ENCODE data around the gene NTSR2. TPM values are rescaled to one million over a fixed set of nuclear protein-coding genes. Genes with fewer than 3 reads are reported as not detected.

The NTSR2 gene
- total RNA-seq, 1 experiment from 2014 or later = not detected

- TF ChIP-seq CTCF (conservative IDR thresholded peaks at IDR 0.05; ENCODE audit: low read depth, low read length) (no peak), EZH2 (IDR thresholded peaks at IDR 0.05; ENCODE audit: low read length, unreplicated experiment) (no peak), EZH2phosphoT487 (IDR thresholded peaks at IDR 0.05; ENCODE audit: borderline replicate concordance, low read length) (no peak)
- H3K27me3 ChIP-seq (ENCODE audit: low read length) = no peaks in the 10 kb centered on the region
- ChIA-PET CTCF (no interaction called here), POLR2A (ENCODE audit: unreplicated experiment) (no interaction called here)
- no TSS peak for BruUV-seq (replicated peaks)
- H3K9me3 ChIP-seq (ENCODE audit: low read length) = no peaks in the 10 kb centered on the region
- H3K4me2 ChIP-seq (ENCODE audit: low read length) = no peak overlapping the region
- H3F3A ChIP-seq (ENCODE audit: low read length, unreplicated experiment) = no peaks in the 10 kb centered on the region
- ATAC-seq = no peak
- no peak for DNase-seq
- no peaks in the 10 kb centered on the region for H3K36me3 ChIP-seq (ENCODE audit: low read depth, low read length)
- H3K9me2 ChIP-seq (replicated peaks; ENCODE audit: low read length) = no peaks in the 10 kb centered on the region
- no peaks in the 10 kb centered on the region for H3K79me2 ChIP-seq (ENCODE audit: low read length)
- no peak overlapping the region for H3K4me3 ChIP-seq (ENCODE audit: low read length)
- no peak overlapping the region for H2AFZ ChIP-seq (ENCODE audit: low read length)
- H3K9ac ChIP-seq (ENCODE audit: low read length) = no peak overlapping the region
- no peaks in the 10 kb centered on the region for H4K20me1 ChIP-seq (ENCODE audit: low read length)
- peaks cover 25% of the 10 kb centered on the region for H3K4me1 ChIP-seq (ENCODE audit: insufficient read depth, low read length)
- intact Hi-C loops (cut with micrococcal nuclease) = no loop called here
- H3K27ac ChIP-seq (ENCODE audit: low read length) = no peak overlapping the region
Observed at GRCh38 chr2:11715987-11716652, 46.1 kb upstream of the NTSR2 start.

GRCh38 chr2:11713815-11714214 is 43.8 kb upstream of the NTSR2 start:
- TF ChIP-seq EZH2phosphoT487 (IDR thresholded peaks at IDR 0.05; ENCODE audit: borderline replicate concordance, low read length) = no peak
- TF ChIP-seq CTCF (conservative IDR thresholded peaks at IDR 0.05; ENCODE audit: low read depth, low read length) = no peak
- TF ChIP-seq EZH2 (IDR thresholded peaks at IDR 0.05; ENCODE audit: low read length, unreplicated experiment) = no peak
- no peak for ATAC-seq
- ChIA-PET POLR2A (ENCODE audit: unreplicated experiment) (no interaction called here), CTCF (no interaction called here)
- Histone ChIP-seq H4K20me1 (ENCODE audit: low read length) (no peaks in the 10 kb centered on the region), H3K4me3 (ENCODE audit: low read length) (no peak overlapping the region), H3K4me2 (ENCODE audit: low read length) (no peak overlapping the region), H3K27me3 (ENCODE audit: low read length) (no peaks in the 10 kb centered on the region), H3K9me2 (replicated peaks; ENCODE audit: low read length) (no peaks in the 10 kb centered on the region), H3F3A (ENCODE audit: low read length, unreplicated experiment) (no peaks in the 10 kb centered on the region), H3K36me3 (ENCODE audit: low read depth, low read length) (no peaks in the 10 kb centered on the region), H3K4me1 (ENCODE audit: insufficient read depth, low read length) (peaks cover 48% of the 10 kb centered on the region), H3K9ac (ENCODE audit: low read length) (peak overlapping the region; percentile 67), H3K27ac (ENCODE audit: low read length) (peak overlapping the region; percentile 88), H2AFZ (ENCODE audit: low read length) (no peak overlapping the region), H3K79me2 (ENCODE audit: low read length) (no peaks in the 10 kb centered on the region), H3K9me3 (ENCODE audit: low read length) (no peaks in the 10 kb centered on the region)
- DNase-seq = no peak
- BruUV-seq (replicated peaks) = no TSS peak
- intact Hi-C loops (cut with micrococcal nuclease) = loop anchor here (2.0 kb wide), 1 partner anchor 17 kb away; no protein-coding TSS in a partner anchor

- Histone ChIP-seq H3K9ac (ENCODE audit: low read length) (peak overlapping the region; percentile 67), H3K9me3 (ENCODE audit: low read length) (no peaks in the 10 kb centered on the region), H3F3A (ENCODE audit: low read length, unreplicated experiment) (no peaks in the 10 kb centered on the region), H3K9me2 (replicated peaks; ENCODE audit: low read length) (no peaks in the 10 kb centered on the region), H3K4me3 (ENCODE audit: low read length) (no peak overlapping the region), H3K4me1 (ENCODE audit: insufficient read depth, low read length) (peaks cover 58% of the 10 kb centered on the region), H3K27ac (ENCODE audit: low read length) (peak overlapping the region; percentile 88), H4K20me1 (ENCODE audit: low read length) (no peaks in the 10 kb centered on the region), H3K4me2 (ENCODE audit: low read length) (peak overlapping the region; percentile 49), H2AFZ (ENCODE audit: low read length) (no peak overlapping the region), H3K27me3 (ENCODE audit: low read length) (no peaks in the 10 kb centered on the region), H3K79me2 (ENCODE audit: low read length) (no peaks in the 10 kb centered on the region), H3K36me3 (ENCODE audit: low read depth, low read length) (no peaks in the 10 kb centered on the region)
- TF ChIP-seq CTCF (conservative IDR thresholded peaks at IDR 0.05; ENCODE audit: low read depth, low read length) (no peak), EZH2 (IDR thresholded peaks at IDR 0.05; ENCODE audit: low read length, unreplicated experiment) (no peak), EZH2phosphoT487 (IDR thresholded peaks at IDR 0.05; ENCODE audit: borderline replicate concordance, low read length) (no peak)
- POLR2A ChIA-PET (ENCODE audit: unreplicated experiment) = interaction anchor here (0.5 to 0.7 kb wide), 5 partner anchors 9 to 466 kb away, joined by 3 to 12 read pairs (median 3); no protein-coding TSS in a partner anchor
- peak; percentile 66 for ATAC-seq
- peak; percentile 96 for DNase-seq
- BruUV-seq (replicated peaks) = no TSS peak
- CTCF ChIA-PET = interaction anchor here (0.6 to 0.7 kb wide), 2 partner anchors 9 to 16 kb away, joined by 3 read pairs; no protein-coding TSS in a partner anchor
- intact Hi-C loops (cut with micrococcal nuclease) = loop anchor here (2.0 kb wide), 1 partner anchor 16 kb away; no protein-coding TSS in a partner anchor
Observed at GRCh38 chr2:11712866-11713265, 42.9 kb upstream of the NTSR2 start.

All from PC-3 (cell line).